ENCODE data around the gene CYYR1. TPM values are rescaled to one million over a fixed set of nuclear protein-coding genes. Genes with fewer than 3 reads are reported as not detected.

The CYYR1 gene
- total RNA-seq, 1 experiment from 2014 or later, result not detected

GRCh38 chr21:26438976-26439375, 134.1 kb downstream of the CYYR1 start:
- Mint-ChIP-seq H3K27ac (ENCODE audit: unreplicated experiment) (no peak overlapping the region), H3K4me3 (ENCODE audit: low read depth, unreplicated experiment) (no peak overlapping the region), H3K4me1 (ENCODE audit: low read depth, unreplicated experiment) (no peaks in the 10 kb centered on the region), H3K9me3 (ENCODE audit: low read depth, unreplicated experiment) (no peaks in the 10 kb centered on the region), H3K36me3 (ENCODE audit: insufficient read depth, unreplicated experiment) (no peaks in the 10 kb centered on the region), H3K27me3 (ENCODE audit: unreplicated experiment) (no peaks in the 10 kb centered on the region)
- CTCF ChIA-PET, result interaction anchor here (0.7 kb wide), 1 partner anchor 73 kb away, joined by 5 read pairs; no protein-coding TSS in a partner anchor
- intact Hi-C loops (cut with micrococcal nuclease; ENCODE audit: unreplicated experiment), result no loop called here
- TF ChIP-seq CTCF (IDR thresholded peaks at IDR 0.05; ENCODE audit: unreplicated experiment), result no peak
- no TSS peak for BruUV-seq (replicated peaks)
- DNase-seq, result no peak

DNA sequence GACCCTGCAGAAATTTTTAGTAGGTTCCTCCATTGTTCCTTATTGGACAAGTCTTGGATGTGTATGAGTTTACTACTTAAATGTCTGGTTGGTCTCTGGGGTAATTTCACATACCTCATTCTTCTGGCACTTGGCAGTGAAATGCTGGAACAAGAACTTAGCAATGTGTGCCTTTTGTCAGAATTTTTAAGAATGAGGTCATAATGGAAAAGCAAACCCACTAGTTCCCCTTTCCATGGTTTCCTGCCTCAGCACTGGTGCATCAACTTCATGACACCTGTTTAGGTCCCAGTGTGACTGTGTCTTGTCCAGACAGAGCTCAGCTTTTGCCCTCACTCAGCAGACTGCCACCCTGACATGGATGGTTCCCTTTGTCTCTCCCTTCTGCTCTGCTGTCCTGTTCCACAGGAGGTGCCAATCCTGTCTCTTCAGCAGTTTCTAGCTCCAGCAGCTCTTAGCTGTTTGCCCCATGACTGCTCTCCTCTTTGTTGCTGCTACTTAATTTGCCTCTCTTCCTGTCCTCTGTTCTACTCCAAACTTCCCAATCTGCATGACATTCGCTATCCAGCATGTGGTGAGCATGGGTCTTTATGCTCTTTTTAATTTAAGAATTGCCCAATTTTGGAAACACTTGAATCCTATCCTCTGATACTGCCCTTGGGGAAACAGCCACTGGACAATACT, 135.6 kb downstream of the CYYR1 start:
- intact Hi-C loops (cut with micrococcal nuclease; ENCODE audit: unreplicated experiment), result no loop called here
- H3K4me3 Mint-ChIP-seq (ENCODE audit: low read depth, unreplicated experiment), result no peak overlapping the region
- no peaks in the 10 kb centered on the region for H3K9me3 Mint-ChIP-seq (ENCODE audit: low read depth, unreplicated experiment)
- H3K27me3 Mint-ChIP-seq (ENCODE audit: unreplicated experiment), result no peaks in the 10 kb centered on the region
- CTCF ChIA-PET, result interaction anchor here (0.6 kb wide), 1 partner anchor 1424 kb away, joined by 4 read pairs; no protein-coding TSS in a partner anchor
- no peak for DNase-seq
- H3K4me1 Mint-ChIP-seq (ENCODE audit: low read depth, unreplicated experiment), result no peaks in the 10 kb centered on the region
- no TSS peak for BruUV-seq (replicated peaks)
- TF ChIP-seq CTCF (IDR thresholded peaks at IDR 0.05; ENCODE audit: unreplicated experiment), result no peak
- H3K36me3 Mint-ChIP-seq (ENCODE audit: insufficient read depth, unreplicated experiment), result no peaks in the 10 kb centered on the region
- H3K27ac Mint-ChIP-seq (ENCODE audit: unreplicated experiment), result no peak overlapping the region

DNA sequence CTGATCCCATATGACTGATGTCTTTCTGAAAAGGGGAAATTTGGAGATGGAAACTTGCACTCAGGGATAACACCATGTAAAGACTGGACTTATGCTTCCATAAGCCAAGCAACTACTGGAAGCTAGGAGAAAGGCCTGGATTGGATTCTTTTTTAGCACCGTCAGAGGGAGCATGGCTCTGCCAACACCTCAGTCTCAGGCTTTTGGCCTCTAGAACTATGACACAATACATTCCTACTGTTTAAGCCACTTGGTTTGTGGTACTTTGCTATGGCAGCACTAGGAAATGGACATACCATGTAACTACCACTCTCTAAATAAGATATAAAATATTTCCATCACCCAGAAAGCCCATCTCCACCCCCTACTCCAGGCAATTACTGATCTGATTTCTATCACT, 139.7 kb downstream of the CYYR1 start:
- H3K36me3 Mint-ChIP-seq (ENCODE audit: insufficient read depth, unreplicated experiment), result no peaks in the 10 kb centered on the region
- no peaks in the 10 kb centered on the region for H3K27me3 Mint-ChIP-seq (ENCODE audit: unreplicated experiment)
- no TSS peak for BruUV-seq (replicated peaks)
- no peaks in the 10 kb centered on the region for H3K4me1 Mint-ChIP-seq (ENCODE audit: low read depth, unreplicated experiment)
- intact Hi-C loops (cut with micrococcal nuclease; ENCODE audit: unreplicated experiment), result no loop called here
- no peak for TF ChIP-seq CTCF (IDR thresholded peaks at IDR 0.05; ENCODE audit: unreplicated experiment)
- DNase-seq, result no peak
- no peak overlapping the region for H3K27ac Mint-ChIP-seq (ENCODE audit: unreplicated experiment)
- CTCF ChIA-PET, result no interaction called here
- no peaks in the 10 kb centered on the region for H3K9me3 Mint-ChIP-seq (ENCODE audit: low read depth, unreplicated experiment)
- no peak overlapping the region for H3K4me3 Mint-ChIP-seq (ENCODE audit: low read depth, unreplicated experiment)

GRCh38 chr21:26432410-26432809, 140.7 kb downstream of the CYYR1 start:
- no peaks in the 10 kb centered on the region for H3K27me3 Mint-ChIP-seq (ENCODE audit: unreplicated experiment)
- no peaks in the 10 kb centered on the region for H3K4me1 Mint-ChIP-seq (ENCODE audit: low read depth, unreplicated experiment)
- H3K9me3 Mint-ChIP-seq (ENCODE audit: low read depth, unreplicated experiment), result no peaks in the 10 kb centered on the region
- no peak overlapping the region for H3K4me3 Mint-ChIP-seq (ENCODE audit: low read depth, unreplicated experiment)
- H3K27ac Mint-ChIP-seq (ENCODE audit: unreplicated experiment), result no peak overlapping the region
- CTCF ChIA-PET, result no interaction called here
- no TSS peak for BruUV-seq (replicated peaks)
- intact Hi-C loops (cut with micrococcal nuclease; ENCODE audit: unreplicated experiment), result no loop called here
- DNase-seq, result no peak
- no peak for TF ChIP-seq CTCF (IDR thresholded peaks at IDR 0.05; ENCODE audit: unreplicated experiment)
- H3K36me3 Mint-ChIP-seq (ENCODE audit: insufficient read depth, unreplicated experiment), result no peaks in the 10 kb centered on the region

Data from Calu3 (cell line).